Endometrial microvascular endothelial cells (primary cell): ENCODE measurements around the gene SLC38A9. TPM values are rescaled to one million over a fixed set of nuclear protein-coding genes. Genes with fewer than 3 reads are reported as not detected.

ENCODE experiments used
- in situ Hi-C: cut with HindIII; loops from 2 replicates; pipeline ENCODE4 v1.10.0; 2017; ENCODE audit warnings: low sequenced_read_pairs, low pct_unique_long_range_greater_than_20kb; ENCODE audit errors: inconsistent ontology term
- total RNA-seq: library from RNA; depleted of rRNA; stranded (reverse); fragments of >200 nt; gene quantifications from one replicate; pipeline ENCODE4 v1.2.3, GENCODE V29; 2015; ENCODE audit errors: inconsistent ontology term

The SLC38A9 gene
- total RNA-seq, 1 donor from 2014 or later, result 23.6 TPM

DNA sequence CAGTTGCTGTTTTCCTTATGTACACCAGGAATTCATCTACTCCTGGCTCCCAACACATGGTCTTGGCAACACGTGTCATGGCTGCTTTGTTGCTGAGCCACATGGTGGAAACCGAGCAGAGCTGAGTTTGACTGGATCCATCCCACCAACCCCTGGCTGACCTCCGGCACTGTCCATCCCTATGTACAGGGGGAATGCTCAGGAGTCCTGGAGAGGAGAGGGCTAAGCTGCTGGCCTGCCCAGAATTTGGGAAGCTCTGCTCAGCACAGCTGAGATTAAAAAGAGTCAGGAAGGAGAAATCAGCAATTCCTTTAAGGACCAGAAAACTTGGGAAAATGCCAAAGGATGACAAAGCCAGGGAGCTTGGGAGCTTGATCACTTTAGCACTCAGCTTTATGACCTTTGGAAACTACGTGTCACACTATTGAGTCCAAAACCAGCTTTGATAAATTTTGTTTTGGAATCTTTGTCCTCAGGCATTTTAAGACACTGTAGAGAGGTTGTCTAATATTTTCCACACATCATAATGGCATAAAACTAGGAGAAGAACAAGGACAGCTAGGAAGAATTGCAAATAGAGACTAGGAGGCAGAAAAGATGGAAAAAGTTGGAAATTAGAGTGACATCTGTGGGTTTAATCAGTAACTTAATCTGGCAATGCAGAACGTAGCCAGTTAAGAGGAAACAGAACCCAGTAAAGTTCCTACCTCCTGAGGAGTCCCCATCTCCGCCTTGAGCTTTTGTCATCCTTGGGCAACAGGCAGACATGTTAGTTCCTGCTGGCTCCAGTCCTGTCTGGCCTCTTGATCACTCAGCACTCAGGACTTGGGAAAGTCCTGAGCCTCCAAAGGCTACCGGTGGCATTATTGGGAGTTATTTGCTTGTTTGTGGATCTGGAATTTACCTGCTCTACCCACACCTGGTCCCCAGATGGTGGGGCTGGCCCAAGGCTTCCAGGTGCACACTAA is 114.8 kb downstream of the SLC38A9 start:
- in situ Hi-C loops, result no loop called here

DNA sequence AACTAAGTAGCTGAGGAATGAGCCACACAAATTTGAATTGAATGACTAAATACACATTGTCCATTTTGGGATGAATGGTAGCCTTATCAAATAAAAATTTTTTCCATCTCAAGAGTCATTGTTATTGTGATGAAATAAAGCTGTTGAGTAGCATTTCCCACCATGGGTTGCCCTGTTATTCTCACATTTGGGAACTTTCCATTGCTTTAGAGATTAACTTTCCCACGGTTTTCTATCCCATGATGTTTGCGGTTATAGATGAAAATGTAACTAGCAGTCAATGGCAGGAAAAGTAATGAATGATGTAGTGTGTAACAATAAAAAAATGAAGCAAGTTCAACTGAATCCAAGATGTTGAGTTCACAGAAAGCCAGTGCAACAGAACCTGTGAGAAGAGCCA is 117.5 kb downstream of the SLC38A9 start:
- in situ Hi-C loops, result no loop called here

GRCh38 chr5:55593115-55593472 is 119.0 kb downstream of the SLC38A9 start:
- in situ Hi-C loops, result no loop called here

- in situ Hi-C loops, result no loop called here
Observed at GRCh38 chr5:55592388-55593114, 119.6 kb downstream of the SLC38A9 start.

GRCh38 chr5:55591686-55592085 is 120.4 kb downstream of the SLC38A9 start:
- in situ Hi-C loops, result no loop called here

DNA sequence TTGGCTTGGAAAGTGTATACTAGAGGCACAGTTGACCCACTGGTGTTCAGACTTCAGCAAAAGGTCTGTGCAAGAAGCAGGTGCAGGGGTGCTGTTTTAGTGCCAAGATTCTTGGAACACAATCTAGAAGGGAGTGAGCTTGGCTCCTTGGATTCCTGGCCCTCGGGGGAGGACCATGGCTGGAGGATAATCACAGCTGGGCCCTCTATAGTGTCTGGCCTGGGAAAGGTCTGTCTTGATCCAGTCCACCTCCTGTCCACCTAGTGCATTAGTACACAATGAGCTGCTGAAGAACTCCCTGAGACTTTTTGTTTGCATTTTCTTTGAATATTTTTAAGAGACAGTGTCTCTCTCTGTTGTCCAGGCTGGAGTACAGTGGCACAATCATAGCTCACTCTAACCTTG is 126.9 kb downstream of the SLC38A9 start:
- in situ Hi-C loops, result no loop called here

GRCh38 chr5:55584398-55585205 is 127.5 kb downstream of the SLC38A9 start:
- in situ Hi-C loops, result no loop called here

- in situ Hi-C loops, result no loop called here
Observed at GRCh38 chr5:55583578-55583977, 128.5 kb downstream of the SLC38A9 start.

DNA sequence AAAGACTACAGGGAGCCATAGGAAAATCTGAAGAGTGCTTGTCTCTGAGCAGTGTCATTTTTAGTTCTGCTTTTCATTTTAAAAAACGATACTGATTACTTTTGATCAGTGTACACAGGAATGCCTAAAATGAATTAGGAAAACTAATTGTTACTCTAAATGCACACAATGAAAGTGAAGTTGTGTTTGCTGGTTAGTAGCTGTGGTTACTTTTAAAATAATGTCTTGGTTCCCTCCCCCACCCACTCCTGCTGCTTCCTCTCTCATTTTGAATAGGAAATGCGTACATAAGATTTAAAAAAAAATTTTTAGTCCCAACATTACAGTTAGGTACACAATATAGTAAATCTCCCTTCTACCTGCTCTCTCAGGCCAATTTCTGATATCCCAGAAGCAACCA is 129.9 kb downstream of the SLC38A9 start:
- in situ Hi-C loops, result no loop called here

DNA sequence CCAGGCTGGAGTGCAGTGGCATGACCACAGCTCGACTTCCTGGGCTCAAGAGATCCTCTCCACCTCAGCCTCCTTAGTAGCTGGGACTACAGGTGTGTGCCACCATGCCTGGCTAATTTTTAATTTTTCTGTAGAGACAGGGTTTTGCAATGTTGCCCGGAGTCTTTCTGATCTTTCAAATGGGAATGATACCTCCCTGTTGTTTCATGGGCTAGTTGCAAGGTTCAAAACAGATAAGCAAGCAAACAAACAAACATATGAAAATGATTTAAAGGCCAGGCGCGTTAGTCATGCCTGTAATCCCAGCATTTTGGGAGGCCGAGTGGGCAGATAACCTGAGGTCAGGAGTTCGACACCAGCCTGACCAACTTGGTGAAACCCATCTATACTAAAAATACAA is 132.1 kb downstream of the SLC38A9 start:
- in situ Hi-C loops, result no loop called here

DNA sequence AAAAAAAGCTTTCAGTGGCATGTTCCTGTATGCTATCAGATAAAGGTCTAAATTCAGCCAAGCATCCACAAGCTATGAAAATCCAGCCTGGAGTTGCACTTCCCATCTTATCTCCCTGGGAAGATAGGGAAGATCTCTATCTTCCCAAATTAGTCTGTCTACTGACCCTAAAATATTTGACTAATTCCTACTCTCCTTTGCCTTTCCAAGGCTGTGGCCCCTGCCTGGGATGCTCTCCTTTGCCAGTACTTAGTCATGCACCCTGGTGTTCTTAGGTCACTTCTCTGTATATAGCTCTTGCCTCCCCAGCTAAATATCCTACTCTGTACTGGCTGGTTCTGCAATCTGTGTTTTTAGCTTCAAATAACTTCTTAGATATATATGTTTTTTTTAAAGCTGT is 133.4 kb downstream of the SLC38A9 start:
- in situ Hi-C loops, result no loop called here

DNA sequence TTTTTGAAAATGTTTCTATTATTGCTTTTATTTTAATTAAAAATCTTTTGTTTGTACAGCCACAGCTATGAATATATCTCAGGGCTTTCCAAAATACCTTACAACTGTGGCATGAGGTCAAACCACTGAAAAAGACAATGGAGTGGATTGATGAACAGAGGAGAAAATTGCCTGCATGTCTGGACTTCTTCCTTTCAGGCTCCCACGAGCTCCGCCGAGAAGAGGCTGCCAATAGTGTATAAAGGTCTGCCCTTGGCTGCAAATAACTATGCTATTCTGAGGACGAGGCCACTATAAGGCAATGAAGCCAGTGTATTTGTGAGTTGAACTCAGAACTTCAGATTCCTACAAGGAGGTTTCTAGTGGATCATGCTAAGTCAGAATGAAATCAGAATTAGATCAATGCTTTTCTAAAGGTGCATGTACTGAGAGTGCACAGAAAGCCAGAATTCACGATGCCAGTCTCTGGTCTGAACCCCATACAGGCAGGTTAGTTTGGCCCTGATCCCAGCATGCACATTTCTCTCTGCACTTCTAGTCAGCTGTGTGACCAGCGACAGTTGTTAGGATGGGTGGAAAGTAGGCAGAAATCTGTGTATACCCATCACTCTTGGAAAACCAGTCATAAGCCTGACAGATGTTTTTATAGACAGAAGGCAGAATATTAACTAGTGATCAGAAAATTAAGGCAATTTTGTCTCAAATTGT is 134.6 kb downstream of the SLC38A9 start:
- in situ Hi-C loops, result no loop called here

DNA sequence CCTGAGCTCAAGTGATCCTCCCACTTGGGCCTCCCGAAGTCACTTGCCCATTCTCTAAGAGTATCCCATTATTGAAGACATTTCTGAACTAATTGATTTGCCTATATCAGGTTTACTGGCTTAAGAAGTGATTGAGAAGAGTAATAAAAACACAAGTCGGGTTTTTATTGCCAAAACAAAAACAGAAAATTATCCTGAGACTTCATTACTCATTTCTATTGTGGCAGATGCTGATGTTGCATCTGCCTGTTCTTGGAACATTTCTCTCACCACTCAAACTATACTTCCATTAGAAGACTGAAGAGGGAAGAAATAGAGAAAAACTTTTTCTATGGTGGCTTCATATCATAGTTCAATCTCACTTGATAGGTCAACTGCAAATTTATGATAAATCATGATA is 135.5 kb downstream of the SLC38A9 start:
- in situ Hi-C loops, result no loop called here

Other genes starting within 250 kb of the SLC38A9 start
- gene PLPP1, start 177.4 kb downstream of the SLC38A9 start, total RNA-seq, result 23.8 TPM
- not detected for gene DDX4, start 25.7 kb upstream of the SLC38A9 start, total RNA-seq
- 2.0 TPM for gene IL31RA, start 139.0 kb upstream of the SLC38A9 start, total RNA-seq